NCI-H2171 (cell line): ENCODE measurements around the gene PRRT1.
"Not testable (repeated sequence)": the region's sequence is repeated elsewhere in the genome, so short reads cannot be mapped to it uniquely, and the experiment has no call there.

ENCODE experiments used
- DNase-seq: peaks from one replicate; lab custom pipeline; 2025; lab: John Stamatoyannopoulos, UW

The PRRT1 gene

DNA sequence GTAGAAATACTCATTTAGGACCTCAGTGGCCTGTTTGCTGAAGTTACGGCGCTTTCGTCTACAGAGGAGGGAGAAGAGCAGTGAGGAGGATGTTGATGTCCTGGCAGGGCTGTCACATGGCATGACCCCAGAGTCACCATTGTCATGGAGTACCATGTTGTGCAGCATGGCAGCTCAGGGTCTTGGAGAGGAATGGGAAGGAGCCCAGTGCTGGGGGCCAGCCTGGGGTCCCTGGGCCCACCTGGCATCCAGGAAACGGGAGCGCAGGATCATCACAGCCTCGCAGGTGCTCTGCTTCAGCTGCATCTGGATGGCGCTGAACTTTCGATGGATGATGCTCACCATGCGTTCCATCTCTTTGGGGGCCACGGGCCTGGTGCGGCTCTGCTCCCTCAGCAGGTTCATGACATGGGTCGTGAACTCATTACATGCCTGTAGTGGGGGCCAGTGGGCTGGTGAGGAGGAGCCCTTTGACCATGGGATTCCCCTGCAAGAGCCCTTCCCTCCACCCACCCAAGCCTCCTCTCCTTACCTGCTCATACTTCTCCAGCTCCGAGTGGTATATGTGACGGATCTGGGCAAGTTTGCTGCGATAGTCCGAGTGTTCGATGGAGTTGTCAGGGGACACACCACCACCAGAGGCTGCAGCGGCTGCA is 36.1 kb upstream of the PRRT1 start:
- not testable (repeated sequence) for DNase-seq

DNA sequence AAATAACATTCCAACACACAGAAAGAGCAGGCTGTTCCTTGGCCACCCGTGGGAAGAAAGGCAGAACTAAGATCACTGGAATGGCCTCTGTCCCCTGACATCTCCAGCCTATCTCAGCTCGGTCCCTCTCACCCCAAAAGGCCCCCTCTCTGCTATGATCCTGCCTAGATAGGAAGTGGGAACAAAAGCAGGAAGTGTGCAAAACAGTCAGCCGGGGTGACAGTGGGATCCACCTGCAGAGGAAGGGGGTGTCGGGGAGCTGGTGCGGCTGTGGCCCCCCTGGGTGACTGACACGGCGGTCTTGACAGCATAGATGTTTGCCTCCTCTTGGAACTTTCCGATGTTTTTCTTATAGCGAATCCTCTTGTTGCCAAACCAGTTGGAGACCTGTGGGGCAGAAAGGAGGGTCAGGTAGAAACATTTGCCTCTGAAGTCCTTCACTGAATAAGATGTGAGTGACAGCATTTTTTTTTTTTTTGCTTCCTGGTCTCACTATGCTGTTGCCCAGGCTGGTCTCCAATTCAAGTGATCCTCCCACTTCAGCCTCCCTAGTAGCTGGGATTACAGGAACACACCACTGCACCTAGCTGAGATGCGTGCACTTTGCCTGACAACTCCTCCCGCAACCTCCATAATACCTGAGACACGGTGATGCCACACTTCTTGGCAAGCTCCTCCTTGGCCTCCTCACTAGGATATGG is 35.4 kb upstream of the PRRT1 start:
- DNase-seq, result no peak

DNA sequence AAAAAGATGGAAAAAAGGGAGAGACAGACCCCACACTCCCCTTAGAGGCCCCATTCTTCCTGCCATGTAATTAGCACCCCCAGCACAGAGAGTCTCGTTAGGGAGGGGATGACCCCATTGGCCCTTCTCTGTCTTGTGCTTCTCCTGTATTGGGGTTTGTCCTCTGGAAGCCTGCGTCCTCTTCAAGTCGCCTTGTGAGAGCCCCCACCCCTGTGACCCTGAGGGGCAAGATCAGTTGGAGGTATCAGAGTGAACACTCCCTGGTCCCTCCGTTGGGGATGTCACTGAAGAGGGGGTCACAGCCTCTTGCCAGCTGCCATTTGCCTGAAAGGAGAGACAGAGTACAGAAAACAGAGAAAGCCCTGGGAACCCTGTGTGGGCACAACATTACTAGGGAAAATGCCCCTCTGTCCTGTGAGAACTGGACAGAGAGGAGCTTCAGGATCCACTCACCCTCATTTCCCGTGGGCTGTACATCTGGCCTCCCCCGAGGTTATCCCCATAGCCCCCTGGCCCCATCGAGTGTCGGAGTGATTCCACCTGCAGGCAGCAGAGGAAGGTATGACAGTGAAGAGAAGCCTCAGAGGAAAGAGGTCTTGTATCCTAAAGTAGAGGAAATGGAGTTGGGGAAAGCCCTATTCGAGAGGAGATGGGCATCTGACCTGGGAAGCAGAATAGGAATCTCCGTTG is 34.6 kb upstream of the PRRT1 start:
- not testable (repeated sequence) for DNase-seq

DNA sequence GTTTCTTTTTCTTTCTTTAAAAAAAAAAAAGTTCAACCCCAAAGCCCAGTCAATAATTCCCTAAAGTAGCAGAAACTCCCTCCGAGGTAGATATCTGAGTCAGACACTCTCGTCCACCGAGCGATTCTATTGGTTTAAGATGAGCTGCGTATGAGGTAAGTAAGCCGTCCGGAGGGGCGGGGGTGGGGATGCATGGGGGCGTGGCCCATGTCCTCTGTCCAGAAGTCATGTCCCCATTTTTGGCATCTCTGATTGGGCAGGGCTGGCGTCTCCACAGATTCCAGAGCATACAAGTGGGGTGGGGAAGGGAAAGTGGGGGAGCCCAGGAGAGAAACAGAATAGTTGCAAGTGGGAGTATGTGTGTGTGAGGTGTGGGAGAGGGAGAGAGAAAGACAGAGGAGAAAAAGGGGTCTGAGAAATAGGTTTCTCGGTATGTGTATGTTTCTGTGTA is 34.0 kb upstream of the PRRT1 start:
- DNase-seq, result not testable (repeated sequence)

DNA sequence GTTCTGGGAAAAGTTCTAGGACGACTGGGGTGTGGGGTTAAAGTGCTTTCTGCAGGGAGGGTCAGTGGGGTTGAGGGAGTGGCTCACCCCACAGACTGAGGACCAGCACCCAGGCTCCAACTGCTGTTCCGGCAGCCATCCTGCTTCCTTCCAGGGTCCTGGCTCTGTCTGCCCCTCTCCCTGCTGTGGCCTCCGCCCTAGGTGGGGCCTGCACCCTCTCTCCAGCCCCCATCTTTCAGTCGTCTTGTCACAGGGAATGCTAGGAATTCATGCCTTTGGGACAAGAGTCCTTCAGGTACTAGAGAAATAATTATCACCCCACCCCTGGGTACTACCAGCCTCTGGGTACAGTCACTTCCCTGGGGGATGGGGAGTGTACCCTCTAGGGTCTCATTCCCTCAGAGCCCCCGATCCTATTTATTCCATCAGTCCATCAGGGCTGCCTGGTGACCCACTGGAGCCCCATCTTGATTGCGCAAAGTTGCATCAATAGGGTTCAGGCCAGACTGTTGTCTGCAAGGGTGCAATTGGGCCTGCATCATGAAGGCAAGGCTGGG is 32.4 kb upstream of the PRRT1 start, which contains the start of gene AGER:
AGER (minus strand) TSS at position 170 of the 557 bp plus-strand sequence; CDS start at position 139, 31 bp downstream.
- no peak for DNase-seq

GRCh38 chr6:32183483-32184083 is 31.8 kb upstream of the PRRT1 start:
- no peak for DNase-seq

DNA sequence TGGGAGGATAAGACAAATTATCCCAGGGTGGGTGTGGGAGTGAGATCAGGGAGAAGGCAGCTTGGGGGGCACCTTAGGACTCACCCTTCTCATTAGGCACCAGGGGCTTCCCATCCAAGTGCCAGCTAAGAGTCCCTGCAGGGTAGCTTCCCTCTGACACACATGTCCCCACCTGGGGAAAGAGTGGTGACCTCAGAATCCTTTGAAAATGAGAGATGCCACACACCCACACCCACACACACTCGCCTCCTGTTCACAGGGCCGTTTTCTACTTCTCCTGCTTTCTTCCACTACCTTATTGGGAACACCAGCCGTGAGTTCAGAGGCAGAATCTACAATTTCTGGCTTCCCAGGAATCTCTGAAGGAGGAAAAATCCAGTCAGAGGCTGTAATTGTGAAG is 31.3 kb upstream of the PRRT1 start:
- no peak for DNase-seq

GRCh38 chr6:32182555-32182981 is 30.8 kb upstream of the PRRT1 start:
- no peak for DNase-seq

- no peak for DNase-seq
These were observed 30.3 kb upstream of the PRRT1 start for GRCh38 chr6:32181915-32182529.

DNA sequence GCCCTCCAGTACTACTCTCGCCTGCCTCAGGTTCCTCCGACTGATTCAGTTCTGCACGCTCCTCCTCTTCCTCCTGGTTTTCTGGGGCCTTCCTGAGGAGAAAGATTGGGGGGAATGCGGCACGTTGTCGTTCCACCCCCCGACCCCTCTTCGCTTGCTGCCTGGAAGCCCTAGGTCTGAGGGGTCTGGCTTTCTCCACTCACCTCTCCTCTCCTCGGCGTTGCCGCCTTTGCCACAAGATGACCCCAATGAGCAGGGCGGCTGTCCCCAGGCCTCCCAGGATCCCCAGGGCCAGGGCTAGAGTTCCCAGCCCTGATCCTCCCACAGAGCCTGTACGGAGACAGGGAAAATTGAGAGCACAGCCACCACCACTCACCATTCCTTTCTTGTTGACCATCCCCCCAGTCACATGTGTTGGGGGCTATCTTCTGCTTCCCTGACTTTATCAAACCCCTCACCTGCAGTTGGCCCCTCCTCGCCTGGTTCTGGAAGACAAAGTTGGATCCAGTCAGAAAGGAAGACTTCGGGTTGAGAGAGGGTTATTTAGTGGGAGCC is 29.5 kb upstream of the PRRT1 start:
- no peak for DNase-seq

DNA sequence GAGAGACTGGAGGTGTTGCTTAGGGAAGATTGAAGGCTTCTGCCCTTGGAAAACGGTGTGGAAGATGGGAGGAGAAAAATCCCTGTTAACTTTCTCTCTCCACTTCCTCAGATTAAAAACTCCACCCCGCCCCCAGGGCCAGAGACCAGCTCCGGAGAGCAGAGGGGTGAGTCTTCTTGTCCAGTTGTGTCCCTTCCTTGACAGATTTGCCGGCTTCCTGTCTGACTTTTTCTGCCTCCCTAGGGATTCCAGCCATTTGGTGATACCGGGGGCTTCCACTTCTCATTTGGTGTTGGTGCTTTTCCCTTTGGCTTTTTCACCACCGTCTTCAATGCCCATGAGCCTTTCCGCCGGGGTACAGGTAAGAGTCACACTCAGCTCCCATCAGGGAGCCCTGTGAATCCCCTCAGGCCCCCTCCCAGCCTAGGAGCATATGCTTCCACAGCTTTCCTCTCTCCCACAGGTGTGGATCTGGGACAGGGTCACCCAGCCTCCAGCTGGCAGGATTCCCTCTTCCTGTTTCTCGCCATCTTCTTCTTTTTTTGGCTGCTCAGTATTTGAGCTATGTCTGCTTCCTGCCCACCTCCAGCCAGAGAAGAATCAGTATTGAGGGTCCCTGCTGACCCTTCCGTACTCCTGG is 28.1 kb upstream of the PRRT1 start:
- no peak for DNase-seq

GRCh38 chr6:32178547-32179440 is 27.1 kb upstream of the PRRT1 start:
- no peak for DNase-seq

DNA sequence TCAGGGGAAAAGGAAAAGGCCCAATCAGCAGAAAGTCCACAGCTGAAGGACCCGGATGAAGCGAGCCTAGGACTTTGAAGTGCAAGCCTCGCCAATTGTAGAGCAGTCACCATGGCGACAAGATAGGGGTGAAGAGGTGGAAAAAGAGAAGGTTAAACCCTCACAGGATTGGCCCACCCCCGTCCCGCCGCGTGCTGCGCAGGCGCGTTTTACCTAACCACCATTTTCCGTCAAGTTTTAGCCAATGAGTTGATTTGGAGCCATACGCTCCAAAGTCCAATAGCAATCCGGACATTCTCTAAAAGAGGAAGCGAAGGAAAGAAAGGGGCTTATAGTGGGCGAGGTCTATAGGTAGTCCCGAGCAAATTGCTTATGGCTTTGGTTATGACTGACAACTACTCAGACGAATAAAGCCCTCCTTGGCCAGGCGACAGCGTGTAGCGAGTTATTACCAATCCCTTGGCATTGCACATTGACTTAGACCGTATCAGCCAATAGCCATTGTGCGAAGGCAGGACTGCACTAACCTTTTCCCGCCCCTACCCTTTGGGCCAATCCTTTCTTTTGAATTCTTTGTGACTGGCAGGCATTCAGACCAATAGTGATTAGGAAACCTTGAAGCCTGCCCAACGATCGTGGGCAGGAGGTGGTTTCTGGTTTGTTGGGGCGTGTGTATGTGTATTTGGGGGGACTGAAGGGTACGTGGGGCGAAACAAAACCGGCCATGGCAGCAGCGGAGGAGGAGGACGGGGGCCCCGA is 26.2 kb upstream of the PRRT1 start, which contains the start of gene RNF5:
RNF5 (plus strand) TSS at position 618 of the 759 bp plus-strand sequence; CDS start at position 725, 107 bp downstream.
- DNase-seq, result peak; percentile 99

- peak; percentile 64 for DNase-seq
These were observed 25.5 kb upstream of the PRRT1 start for GRCh38 chr6:32177183-32177787.

- no peak for DNase-seq
These were observed 24.9 kb upstream of the PRRT1 start for GRCh38 chr6:32176476-32177182.

DNA sequence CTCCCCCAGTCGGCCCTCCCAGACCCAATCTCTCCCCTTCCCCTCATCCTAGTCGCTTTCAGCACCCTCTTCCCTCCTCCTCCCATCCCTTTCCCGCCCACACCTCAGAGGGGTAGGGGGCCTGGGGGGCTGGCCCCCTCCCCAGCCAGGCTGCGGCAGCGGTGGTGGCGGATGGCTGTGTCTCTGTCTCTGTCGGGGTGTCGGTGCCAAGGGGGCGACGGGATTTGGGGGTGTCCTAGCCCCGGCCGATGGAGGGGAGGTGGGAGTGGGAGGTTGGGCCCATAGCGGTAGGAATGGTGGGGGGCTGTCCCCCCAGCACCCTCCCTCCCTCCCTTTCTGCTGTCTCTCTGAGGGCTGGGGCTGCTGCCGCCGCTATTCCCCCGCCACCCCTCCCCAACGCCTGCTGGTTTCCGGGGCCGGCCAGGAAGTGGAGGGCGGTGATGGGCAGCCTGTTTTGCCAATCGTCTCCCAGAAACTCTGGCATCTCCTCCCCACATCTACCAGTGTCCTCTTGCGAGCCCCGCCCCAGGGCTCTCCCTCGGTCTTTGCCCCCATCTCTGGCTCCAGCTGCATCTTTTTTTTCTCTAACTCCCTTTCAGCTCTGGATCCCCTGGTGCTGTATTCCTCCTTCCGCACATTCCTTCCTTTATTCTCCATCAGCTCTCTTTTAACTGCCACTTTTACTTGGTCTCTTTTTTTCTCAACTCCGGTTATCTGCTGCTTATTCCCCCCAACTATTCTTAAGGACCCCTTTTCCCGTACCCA is 24.2 kb upstream of the PRRT1 start, which contains the start of gene AGPAT1:
AGPAT1 (minus strand) TSS at position 374 of the 765 bp plus-strand sequence. CDS start 4,588 bp downstream, outside the sequence.
- DNase-seq, result peak; percentile 93

DNA sequence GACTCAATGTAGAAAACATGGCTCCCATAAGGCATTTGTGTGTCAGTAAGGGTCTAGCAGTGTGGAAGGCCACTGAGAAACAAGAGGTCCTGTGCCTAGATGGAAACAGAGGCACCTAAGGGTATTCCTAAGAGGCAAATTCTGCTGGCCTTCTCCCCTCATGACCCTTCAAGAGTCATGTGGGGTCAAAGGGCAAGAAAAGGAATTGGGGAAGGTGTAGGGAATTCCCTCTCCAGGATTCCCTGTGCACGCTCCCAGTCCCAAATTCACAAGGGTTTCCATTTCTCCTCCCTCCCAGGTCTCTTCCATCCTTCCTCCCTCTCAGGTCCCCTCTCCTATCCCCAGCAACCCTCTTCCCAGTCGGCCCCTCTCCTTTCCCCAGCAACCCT is 23.6 kb upstream of the PRRT1 start:
- DNase-seq, result no peak
